Breast epithelium (tissue), 3 donors: ENCODE measurements around the gene HDAC4.

Experiments
- POLR2A ChIP-seq: fragments of 450-650 bp; IDR thresholded peaks from one replicate; pipeline ENCODE4 v1.6.1; 2016; ENCODE audit warnings: antibody characterized with exemption, mild to moderate bottlenecking, moderate library complexity
- POLR2AphosphoS5 ChIP-seq, 3 donors: sonication (generic); formaldehyde crosslinking; IDR thresholded peaks; one replicate each; pipeline ENCODE4 v1.6.1; 2017; ENCODE audit warnings: antibody characterized with exemption in 3 of 3
- TF ChIP-seq, protein P1 (sequence below), 3 donors: fragments of 450-650 bp; IDR thresholded peaks; one replicate each; pipeline ENCODE4 v1.5.1; 2016 to 2017; ENCODE audit warnings: antibody characterized with exemption in 3 of 3, mild to moderate bottlenecking in 3 of 3, moderate library complexity in 3 of 3

DNA sequence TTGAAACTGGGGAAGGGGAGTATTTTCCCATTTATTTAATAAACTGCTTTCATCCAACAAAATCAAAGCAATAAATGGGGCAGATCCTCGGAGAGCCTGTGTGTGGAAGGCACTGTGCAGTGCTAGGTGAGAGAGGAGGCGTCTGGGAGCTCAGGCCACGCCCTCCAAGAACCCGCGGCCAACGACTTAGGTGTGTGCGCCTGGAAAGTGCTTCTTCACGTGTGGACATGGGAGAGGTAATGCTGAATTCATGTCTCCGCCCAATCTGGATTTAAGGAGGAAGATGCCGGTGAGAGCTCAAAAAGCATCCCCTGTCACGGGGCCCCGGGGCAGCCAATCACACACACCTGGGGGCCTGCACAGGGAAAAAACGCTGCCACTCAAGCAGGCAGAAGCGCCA is 77.4 kb downstream of the HDAC4 start:
- TF ChIP-seq, protein P1, sequence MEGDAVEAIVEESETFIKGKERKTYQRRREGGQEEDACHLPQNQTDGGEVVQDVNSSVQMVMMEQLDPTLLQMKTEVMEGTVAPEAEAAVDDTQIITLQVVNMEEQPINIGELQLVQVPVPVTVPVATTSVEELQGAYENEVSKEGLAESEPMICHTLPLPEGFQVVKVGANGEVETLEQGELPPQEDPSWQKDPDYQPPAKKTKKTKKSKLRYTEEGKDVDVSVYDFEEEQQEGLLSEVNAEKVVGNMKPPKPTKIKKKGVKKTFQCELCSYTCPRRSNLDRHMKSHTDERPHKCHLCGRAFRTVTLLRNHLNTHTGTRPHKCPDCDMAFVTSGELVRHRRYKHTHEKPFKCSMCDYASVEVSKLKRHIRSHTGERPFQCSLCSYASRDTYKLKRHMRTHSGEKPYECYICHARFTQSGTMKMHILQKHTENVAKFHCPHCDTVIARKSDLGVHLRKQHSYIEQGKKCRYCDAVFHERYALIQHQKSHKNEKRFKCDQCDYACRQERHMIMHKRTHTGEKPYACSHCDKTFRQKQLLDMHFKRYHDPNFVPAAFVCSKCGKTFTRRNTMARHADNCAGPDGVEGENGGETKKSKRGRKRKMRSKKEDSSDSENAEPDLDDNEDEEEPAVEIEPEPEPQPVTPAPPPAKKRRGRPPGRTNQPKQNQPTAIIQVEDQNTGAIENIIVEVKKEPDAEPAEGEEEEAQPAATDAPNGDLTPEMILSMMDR (IDR thresholded peaks at IDR 0.05), result no peak
- no peak for TF ChIP-seq POLR2AphosphoS5 (IDR thresholded peaks at IDR 0.05)
- TF ChIP-seq POLR2A, result no peak
